Fibroblast of lung (primary cell): ENCODE measurements around the gene BIRC3.

Experiments used
- CTCF ChIP-seq, 2 donors: IDR thresholded peaks in 1 of 2; conservative IDR thresholded peaks in 1 of 2; 1 replicate in 1 of 2; 2 replicates in 1 of 2; pipeline ENCODE4 v1.5.1; 2011 to 2012; ENCODE audit warnings: low read length in 2 of 2, control low read depth in 1 of 2, inconsistent platforms in 1 of 2, low read depth in 1 of 2, mild to moderate bottlenecking in 1 of 2
- EZH2 ChIP-seq: IDR thresholded peaks from 2 replicates; pipeline ENCODE4 v1.5.1; 2012; ENCODE audit warnings: low read length, control low read depth, mild to moderate bottlenecking; ENCODE audit errors: missing control alignments

DNA sequence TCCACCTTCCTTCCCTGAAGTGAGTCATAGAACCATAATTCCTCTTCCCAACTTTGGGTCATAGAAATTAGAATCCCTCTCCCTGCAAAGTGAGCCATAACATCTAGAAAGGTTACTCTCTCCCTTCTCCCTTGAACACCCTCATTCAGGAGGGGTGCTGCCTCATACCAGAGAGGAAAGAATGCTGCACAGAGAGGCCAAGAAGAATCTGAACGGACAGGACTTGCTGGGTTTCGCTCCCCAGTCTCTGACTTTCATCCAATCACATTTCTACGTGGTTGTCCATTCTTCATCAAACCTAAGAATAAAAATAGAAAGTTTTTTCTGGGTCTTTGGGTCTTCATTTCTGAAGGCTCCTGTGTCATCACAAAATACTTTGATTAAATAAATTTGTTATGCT is 31.0 kb upstream of the BIRC3 start:
- no peak for TF ChIP-seq CTCF (conservative IDR thresholded peaks at IDR 0.05 in 1 of 2, IDR thresholded peaks at IDR 0.05 in 1 of 2; ENCODE audit: low read depth in 1 of 2, low read length in 2 of 2)
- TF ChIP-seq EZH2 = no peak
